Bronchial epithelial cell (primary cell): Measurements from ENCODE around the gene PLCG2. TPM values are rescaled to one million over a fixed set of nuclear protein-coding genes. Genes with fewer than 3 reads are reported as not detected.

Experiments
- DNase-seq: peaks from one replicate; pipeline ENCODE4 v3.0.0-alpha.2; 2010; ENCODE audit warnings: low read depth
- FAIRE-seq: peaks from 2 replicates; lab custom pipeline; 2011; peaks lifted over from hg19 to GRCh38; lab: Jason Lieb, UNC
- H3K27me3 ChIP-seq: 2 replicates; pipeline ENCODE4 v1.5.1; 2011; ENCODE audit warnings: low read length; ENCODE audit not compliant: control insufficient read depth, insufficient read depth
- H3K36me3 ChIP-seq: 2 replicates; pipeline ENCODE4 v1.5.1; 2011; ENCODE audit warnings: low read length; ENCODE audit not compliant: control insufficient read depth, insufficient read depth
- H3K4me3 ChIP-seq: 2 replicates; pipeline ENCODE4 v1.5.1; 2011; ENCODE audit warnings: mild to moderate bottlenecking, low read depth, low read length, control low read depth
- CTCF ChIP-seq: IDR thresholded peaks from 2 replicates; pipeline ENCODE4 v1.5.1; 2011; ENCODE audit warnings: mild to moderate bottlenecking, moderate library complexity, low read length, control low read depth, inconsistent platforms; ENCODE audit not compliant: insufficient read depth, severe bottlenecking
- total RNA-seq: library from RNA; depleted of rRNA; stranded (reverse); fragments of >200 nt; gene quantifications from 2 replicates; pipeline ENCODE4 v1.2.1, GENCODE V29; 2014

The PLCG2 gene
- total RNA-seq, 1 donor from 2014 or later = 1.8 TPM

- no peaks in the 10 kb centered on the region for H3K36me3 ChIP-seq
- peaks cover 1% of the 10 kb centered on the region for H3K27me3 ChIP-seq
- TF ChIP-seq CTCF = no peak
- no peak overlapping the region for H3K4me3 ChIP-seq
- FAIRE-seq (no peak), DNase-seq (peak; percentile 67)
These were observed 59.7 kb downstream of the PLCG2 start for GRCh38 chr16:81838794-81839193.

- DNase-seq (no peak), FAIRE-seq (no peak)
- Histone ChIP-seq H3K4me3 (no peak overlapping the region), H3K36me3 (no peaks in the 10 kb centered on the region), H3K27me3 (no peaks in the 10 kb centered on the region)
- no peak for TF ChIP-seq CTCF
These were observed 62.6 kb downstream of the PLCG2 start for GRCh38 chr16:81841722-81842121.

- Histone ChIP-seq H3K4me3 (no peak overlapping the region), H3K36me3 (no peaks in the 10 kb centered on the region), H3K27me3 (no peaks in the 10 kb centered on the region)
- FAIRE-seq (no peak), DNase-seq (no peak)
- no peak for TF ChIP-seq CTCF
These were observed 63.6 kb downstream of the PLCG2 start for GRCh38 chr16:81842564-81843242.

GRCh38 chr16:81843243-81843582 lies 64.1 kb downstream of the PLCG2 start:
- Histone ChIP-seq H3K4me3 (no peak overlapping the region), H3K27me3 (no peaks in the 10 kb centered on the region), H3K36me3 (no peaks in the 10 kb centered on the region)
- no peak for TF ChIP-seq CTCF
- no peak for FAIRE-seq
- no peak for DNase-seq

GRCh38 chr16:81843683-81844082 lies 64.6 kb downstream of the PLCG2 start:
- TF ChIP-seq CTCF = no peak
- H3K27me3 ChIP-seq = no peaks in the 10 kb centered on the region
- DNase-seq (no peak), FAIRE-seq (no peak)
- no peaks in the 10 kb centered on the region for H3K36me3 ChIP-seq
- H3K4me3 ChIP-seq = no peak overlapping the region

- DNase-seq (peak; percentile 47), FAIRE-seq (no peak)
- no peak for TF ChIP-seq CTCF
- no peaks in the 10 kb centered on the region for H3K27me3 ChIP-seq
- no peaks in the 10 kb centered on the region for H3K36me3 ChIP-seq
- no peak overlapping the region for H3K4me3 ChIP-seq
These were observed 67.0 kb downstream of the PLCG2 start for GRCh38 chr16:81846105-81846504.
